ENCODE results near the gene SMARCA4.
"Not testable (repeated sequence)": the region's sequence is repeated elsewhere in the genome, so short reads cannot be mapped to it uniquely, and the experiment has no call there.

The SMARCA4 gene

DNA sequence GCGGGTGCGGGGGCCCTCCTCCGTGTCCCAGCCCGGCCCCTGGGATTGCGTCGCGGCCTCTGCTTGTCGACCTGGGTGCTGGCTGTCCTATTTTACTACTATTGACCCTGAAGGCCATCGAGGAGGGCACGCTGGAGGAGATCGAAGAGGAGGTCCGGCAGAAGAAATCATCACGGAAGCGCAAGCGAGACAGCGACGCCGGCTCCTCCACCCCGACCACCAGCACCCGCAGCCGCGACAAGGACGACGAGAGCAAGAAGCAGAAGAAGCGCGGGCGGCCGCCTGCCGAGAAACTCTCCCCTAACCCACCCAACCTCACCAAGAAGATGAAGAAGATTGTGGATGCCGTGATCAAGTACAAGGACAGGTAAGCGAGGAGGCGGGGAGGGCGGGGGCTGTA, 80.4 kb downstream of the SMARCA4 start:
- DNase-seq: no peak

DNA sequence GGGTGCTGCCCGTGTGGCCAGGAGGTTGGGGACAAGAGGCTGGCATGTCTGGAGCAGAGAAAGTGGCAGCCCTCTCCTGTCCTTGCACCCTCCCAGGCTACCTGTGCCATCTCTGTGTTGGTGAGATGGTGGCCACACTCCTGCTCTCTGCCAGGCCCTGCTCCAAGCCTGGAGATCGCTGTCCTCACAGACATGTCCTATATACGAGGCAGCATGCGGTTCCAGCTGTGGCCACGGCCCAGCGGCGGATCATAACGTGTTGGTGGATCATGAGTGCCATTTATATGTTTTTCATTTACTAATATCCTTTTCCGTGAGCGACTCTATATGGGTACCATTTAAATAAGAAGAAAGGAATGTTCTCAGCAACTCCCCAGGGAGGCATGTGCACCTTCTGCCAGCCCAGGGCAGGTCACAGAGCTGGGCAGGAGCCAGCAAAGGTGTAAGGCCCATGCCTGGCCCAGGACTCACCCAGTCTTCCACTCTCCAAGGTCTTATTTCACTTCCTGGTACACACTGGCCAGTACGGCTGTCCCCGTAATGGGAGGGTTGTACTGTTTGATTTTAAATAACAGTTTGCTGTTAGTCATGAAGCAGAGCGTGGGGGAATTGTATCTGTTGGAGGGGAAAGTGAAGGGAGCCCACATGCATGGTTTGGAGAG, 81.3 kb downstream of the SMARCA4 start:
- DNase-seq: no peak

DNA sequence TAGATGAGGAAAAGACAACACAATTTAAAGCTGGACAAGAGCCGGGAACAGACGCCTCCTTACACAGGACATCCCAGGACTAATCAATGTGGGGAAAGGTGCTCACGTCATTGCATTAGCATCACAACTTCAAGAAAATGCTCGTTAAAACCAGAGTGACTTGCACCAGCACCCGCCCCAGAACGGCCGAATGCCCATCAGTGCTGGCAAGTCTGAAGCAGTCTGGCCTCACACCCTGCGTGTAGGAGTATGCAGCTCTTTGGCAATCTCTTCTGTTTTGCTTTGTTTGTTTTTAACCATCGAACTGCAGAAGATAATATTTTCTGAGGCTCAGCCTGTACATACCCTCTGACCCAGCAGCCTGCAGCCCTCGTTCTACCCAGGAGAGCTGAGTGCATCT, 83.6 kb downstream of the SMARCA4 start:
- DNase-seq: no peak

DNA sequence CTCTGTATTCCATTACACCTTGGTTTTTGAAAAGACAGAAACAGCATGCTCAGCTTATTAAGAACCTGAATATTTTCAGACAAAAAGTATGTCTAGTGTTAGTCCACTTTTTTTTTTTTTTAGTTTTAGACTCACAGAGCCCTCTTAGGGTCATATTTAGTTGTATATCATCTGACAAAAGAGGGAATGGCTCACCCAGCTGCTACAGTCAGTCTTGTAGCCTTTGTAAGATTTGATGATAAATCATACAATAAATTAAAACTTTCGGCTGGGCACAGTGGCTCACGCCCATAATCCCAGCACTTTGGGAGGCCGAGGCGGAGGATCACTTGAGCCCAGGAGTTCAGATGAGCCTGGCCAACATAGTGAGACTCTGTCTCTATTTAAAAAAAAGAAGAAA, 84.7 kb downstream of the SMARCA4 start:
- DNase-seq: no peak

GRCh38 chr19:11046605-11047354, 86.0 kb downstream of the SMARCA4 start:
- DNase-seq: no peak

DNA sequence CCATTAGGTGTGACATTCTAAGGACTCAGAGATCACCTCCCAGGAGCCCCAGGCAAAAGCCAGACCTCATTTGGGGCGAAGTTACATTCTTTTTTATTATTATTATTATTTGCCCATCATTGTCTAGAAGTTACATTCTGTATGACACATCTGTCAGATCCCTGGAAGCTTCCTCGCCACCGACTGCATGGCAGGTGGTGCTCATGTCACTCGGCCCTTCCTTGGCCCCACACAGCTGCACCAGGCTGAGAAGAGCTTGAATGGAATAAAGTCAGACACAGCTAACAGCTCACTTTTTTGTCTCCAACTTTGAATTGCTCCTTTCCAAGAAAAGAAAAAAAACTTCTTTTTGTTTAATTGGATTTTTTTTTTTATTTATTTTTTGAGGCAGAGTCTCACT, 87.0 kb downstream of the SMARCA4 start:
- DNase-seq: no peak

DNA sequence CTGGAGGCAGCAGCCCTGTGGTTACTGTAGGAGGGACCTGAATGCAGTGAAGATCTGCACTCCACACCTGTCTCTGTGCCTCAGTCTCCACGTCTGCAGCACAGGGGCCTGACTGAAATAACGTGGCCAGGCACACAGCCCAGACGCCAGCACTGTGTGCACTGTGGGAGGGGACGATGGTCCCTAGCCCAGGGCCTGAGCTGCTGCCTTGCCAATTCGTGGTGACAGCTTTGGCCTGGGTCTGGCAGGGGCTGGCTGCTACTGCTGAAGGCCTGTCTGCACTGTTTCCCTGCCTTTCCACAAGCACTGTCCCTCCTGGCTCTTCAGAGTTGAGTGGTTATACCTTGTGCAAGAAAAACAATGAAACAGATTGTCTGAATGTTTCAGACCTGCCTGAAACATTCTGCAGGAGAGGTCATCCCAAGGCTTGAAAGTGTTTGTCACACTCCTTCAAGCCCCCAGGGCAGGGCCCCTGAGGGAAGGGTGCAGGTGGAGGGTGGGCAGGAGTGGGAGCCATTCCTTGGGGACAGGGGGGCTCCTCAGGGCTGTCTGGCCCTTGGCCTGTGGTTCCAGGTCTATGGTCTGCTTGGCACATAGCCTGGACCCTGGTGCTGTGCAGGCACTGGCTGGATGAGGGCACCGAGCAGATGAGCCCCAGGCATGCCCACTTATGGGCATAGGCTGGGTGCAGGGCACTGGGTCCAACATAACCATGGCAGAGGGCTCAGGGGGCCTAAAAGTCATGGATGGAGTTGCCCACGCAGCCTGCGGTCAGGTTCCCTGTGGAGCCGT, 89.7 kb downstream of the SMARCA4 start:
- no peak for DNase-seq

DNA sequence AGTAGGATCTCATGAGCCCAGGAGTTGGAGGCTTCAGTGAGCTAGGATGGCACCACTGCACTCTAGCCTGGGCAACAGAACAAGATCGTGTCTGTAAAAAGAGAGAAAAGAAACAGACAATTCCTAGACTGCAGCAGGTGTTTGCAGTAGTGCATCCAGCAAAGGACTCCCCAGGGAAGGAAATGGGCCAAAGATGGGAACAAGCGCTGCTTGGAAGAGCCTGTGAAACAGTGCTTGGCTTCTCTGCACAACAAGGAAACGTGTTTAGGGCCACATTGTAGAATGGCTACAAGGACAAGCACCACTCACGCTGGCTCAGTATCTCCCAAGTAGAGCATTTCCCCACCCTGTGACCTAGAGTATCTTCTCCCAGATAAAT, 93.0 kb downstream of the SMARCA4 start:
- DNase-seq: no peak

DNA sequence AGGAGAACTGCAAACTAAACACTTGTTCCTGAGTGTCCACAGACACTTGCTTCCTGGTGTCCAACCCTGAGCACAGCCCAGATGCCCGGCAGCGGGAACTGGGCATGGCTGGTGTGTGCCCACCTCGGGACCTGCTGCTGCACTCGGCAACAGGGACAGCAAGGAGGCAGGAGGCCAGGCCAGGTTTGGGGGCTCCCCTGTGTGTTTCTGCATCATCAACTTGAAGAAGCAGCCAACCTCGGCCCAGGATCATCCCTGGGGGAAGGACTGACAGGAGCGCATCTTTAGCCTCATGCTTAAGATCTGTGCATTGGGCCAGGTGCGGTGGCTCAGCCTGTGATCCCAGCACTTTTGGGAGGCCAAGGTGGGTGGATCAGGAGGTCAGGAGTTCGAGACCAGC, 93.4 kb downstream of the SMARCA4 start:
- no peak for DNase-seq

DNA sequence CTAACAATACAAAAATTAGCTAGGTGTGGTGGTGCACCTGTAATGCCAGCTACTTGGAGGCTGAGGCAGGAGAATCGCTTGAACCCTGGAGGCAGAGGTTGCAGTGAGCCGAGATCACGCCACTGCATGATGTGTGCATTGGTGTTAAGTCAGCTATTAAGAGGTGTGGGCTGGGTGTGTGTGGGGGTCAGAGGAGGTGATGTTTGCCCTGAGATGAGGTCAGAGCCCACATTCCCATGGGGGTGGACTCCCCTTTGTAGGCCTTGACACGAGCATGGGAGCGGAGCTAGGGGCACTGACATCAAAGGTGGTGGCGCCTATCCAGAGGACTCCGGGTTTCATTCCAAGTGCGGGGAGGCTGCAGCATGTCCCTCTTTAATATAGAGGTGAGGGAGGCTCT, 93.8 kb downstream of the SMARCA4 start:
- DNase-seq: no peak

DNA sequence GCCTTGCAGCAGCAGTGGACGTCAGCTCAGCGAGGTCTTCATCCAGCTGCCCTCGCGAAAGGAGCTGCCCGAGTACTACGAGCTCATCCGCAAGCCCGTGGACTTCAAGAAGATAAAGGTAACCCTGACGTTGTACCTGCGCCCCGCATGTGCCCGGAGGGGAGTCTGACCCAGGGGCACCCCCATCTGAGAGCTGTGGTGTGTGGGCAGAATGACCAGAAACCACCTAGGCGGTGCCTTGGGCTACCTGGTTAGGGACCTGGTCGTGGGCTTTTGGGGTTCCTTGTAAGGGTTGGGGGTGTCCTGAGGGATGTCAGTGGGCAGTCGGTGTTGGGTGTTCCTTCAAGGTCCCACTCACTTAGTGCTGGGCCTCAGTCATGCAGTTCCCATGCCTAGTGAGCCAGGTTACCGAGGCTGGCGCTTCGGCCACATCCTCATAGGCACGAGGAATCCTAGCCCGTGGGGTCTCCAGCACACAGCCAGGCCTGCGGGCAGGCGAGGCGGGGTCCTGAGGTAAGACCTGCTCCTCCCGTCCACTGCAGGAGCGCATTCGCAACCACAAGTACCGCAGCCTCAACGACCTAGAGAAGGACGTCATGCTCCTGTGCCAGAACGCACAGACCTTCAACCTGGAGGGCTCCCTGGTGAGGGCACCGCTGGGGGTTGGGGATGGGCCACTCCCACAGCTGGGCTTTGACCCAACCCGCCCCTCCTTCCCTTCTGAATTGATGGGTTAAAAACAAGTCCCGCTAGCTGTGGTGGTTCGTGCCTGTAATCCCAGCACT, 97.6 kb downstream of the SMARCA4 start:
- no peak for DNase-seq

DNA sequence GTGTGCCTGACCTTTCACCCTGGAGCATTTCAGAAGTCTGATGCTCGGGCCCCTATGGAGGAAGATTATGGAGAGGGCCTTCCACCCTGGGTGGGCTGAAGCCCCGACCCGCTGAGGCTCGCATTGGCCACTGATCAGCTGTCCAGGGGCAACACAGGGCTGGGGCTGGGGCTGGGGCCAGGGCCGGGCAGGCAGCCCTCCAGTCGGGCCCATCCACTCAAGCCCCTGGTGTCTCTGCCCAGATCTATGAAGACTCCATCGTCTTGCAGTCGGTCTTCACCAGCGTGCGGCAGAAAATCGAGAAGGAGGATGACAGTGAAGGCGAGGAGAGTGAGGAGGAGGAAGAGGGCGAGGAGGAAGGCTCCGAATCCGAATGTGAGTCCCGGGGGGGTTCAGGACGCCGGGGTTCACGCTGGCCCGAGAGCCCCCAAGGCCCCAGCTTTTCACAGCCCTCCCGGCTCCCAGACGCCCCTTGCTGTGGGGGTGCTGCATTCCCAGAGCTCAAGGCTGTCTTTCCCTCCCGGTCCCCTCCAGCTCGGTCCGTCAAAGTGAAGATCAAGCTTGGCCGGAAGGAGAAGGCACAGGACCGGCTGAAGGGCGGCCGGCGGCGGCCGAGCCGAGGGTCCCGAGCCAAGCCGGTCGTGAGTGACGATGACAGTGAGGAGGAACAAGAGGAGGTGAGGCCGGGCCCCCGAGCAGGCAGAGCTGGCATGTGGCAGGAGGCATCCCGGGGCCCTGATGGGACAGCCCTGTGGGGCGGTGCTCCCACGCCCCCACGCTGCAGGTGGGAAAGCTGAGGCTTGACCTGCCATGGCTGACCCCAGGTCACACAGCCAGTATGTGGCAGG, 98.9 kb downstream of the SMARCA4 start:
- DNase-seq: no peak

- DNase-seq: no peak
Measured at GRCh38 chr19:11061952-11062351, 101.1 kb downstream of the SMARCA4 start.

- DNase-seq: no peak
Measured at GRCh38 chr19:11063434-11063833, 102.6 kb downstream of the SMARCA4 start.

DNA sequence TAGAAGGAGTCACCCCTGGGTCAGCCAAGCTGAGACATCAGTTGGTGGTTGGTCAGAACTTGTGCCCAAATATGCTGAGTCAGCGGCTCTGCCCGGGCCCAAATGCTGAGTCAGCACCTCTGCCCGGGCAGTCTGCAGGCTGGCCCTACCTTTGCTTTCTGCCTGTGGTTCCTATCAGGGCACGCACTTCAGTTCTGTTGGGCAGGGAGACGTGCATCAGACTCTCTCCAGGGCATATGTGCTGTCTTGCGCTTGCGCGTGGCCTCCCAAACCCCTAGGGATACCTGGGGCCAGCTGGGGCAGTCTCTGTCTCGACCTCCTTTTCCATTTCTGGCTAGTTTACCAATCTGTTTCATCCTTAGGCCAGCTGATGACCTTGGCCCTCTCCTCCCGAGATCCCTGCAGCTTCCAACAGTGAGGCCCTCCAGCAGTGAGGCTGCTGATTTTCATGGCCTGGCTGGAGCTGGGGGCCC, 104.0 kb downstream of the SMARCA4 start:
- DNase-seq: no peak

DNA sequence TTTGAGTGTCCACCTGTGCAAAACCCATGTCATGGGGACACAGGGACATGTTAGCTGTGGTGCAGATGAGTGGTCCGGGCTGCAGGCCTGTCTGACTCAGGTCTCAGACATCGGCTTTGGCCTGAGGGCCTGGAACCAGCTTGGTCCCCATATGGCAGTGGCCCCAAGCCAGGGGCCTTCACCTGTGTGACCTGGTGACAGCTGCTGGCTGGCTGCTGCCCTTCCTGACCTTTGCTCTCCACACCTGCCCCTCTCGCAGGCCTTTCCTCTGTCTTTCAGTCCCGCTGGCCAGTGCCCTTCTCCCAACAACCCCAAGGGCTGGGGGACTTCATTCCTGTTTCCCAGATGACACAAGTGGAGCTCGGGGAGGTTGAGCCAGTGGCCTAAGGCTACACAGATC, 105.5 kb downstream of the SMARCA4 start:
- DNase-seq: no peak

GRCh38 chr19:11067356-11068113, 106.7 kb downstream of the SMARCA4 start:
- no peak for DNase-seq

GRCh38 chr19:11069561-11069960, 108.7 kb downstream of the SMARCA4 start:
- no peak for DNase-seq

DNA sequence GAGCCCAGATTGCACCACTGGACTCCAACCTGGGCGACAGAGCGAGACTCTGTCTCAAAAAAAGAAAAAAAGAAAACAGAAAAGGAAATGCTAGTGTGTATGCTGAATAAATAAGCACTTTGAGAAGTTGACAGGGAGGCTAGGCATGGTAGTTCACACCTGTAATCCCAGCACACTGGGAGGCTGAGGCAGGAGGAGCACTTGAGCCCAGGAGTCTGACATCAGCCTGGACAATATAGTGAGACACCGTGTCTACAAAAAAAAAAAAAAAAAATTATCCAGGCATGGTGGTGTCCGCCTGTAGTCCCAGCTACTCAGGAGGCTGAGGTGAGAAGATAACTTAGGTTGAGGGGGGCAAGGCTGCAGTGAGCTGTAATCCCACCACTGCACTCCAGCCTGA, 109.3 kb downstream of the SMARCA4 start:
- DNase-seq: no peak

GRCh38 chr19:11073568-11073967, 112.7 kb downstream of the SMARCA4 start:
- DNase-seq: no peak

DNA sequence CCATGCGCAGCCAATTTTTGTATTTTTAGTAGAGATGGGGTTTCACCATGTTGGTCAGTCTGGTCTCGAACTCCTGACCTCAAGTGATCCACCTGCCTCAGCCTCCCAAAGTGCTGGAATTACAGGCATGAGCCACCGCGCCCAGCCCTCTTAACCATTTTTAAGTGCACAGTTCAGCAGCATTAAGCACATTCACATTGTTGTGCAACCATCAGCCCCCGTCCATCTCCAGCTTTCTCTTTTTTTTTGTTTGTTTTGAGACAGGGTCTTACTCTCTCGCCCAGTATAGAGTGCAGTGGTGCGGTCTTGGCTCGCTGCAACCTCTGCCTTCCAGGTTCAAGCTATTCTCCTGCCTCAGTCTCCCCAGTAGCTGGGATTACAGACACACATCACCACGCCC, 116.0 kb downstream of the SMARCA4 start:
- DNase-seq: not testable (repeated sequence)

Data from activated CD8-positive, alpha-beta memory T cell treated with anti-CD3 and anti-CD28 coated beads for 24 hours (primary cell).